ENCODE results near the gene PLEKHG2. TPM values are rescaled to one million over a fixed set of nuclear protein-coding genes. Genes with fewer than 3 reads are reported as not detected.

Gene PLEKHG2
- total RNA-seq, 3 donors from 2014 or later (not counting 1 experiment from before 2014, with no cell fraction given) = 70.2 to 129 (median 80.7) TPM

DNA sequence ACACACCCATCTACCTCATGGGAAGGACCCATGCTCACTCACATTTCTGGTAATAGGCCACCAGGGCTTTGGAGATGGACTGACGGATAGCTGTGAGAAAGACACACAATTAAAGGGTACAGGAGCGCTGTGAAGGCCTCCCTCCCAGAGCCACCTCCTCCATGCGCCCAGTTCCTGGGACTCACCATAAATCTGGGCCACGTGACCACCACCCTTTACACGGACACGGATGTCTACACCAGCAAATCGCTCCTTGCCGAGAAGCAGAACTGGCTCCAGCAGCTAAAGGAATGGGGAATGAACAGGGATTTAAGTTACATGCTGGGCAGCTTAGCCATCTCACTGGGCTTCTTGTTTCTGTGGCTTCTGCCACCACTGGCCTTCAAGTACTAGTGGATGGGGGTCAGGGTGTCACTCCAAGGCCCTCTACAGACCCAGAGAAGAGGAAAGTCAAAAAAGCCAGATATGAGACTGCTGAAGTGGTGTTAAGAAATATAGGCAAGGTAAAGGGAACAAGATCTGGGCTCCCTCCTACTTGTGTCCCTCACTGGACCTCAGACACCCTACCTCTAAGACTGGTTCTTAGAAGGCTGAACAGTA, 21.1 kb downstream of the PLEKHG2 start:
- H3K4me3 Mint-ChIP-seq = peak overlapping the region; percentile 35
- Histone ChIP-seq H3K36me3 (ENCODE audit: control insufficient read depth, insufficient read depth, low read length) (peaks cover 28% of the 10 kb centered on the region), H3K4me1 (ENCODE audit: control insufficient read depth, insufficient read depth, low read length) (peaks cover 32% of the 10 kb centered on the region), H3K27me3 (ENCODE audit: control insufficient read depth, insufficient read depth, low read length) (no peaks in the 10 kb centered on the region), H3K27ac (ENCODE audit: low read length) (no peak overlapping the region), H3K4me3 (ENCODE audit: low read length) (no peak overlapping the region), H3K9me3 (ENCODE audit: control insufficient read depth, insufficient read depth, low read length) (no peaks in the 10 kb centered on the region)
- H3K36me3 Mint-ChIP-seq = peaks cover 13% of the 10 kb centered on the region
- H3K27ac Mint-ChIP-seq = peak overlapping the region; percentile 62 to 98
- H3K9me3 Mint-ChIP-seq = no peaks in the 10 kb centered on the region
- intact Hi-C loops (cut with micrococcal nuclease) = no loop called here
- H3K4me1 Mint-ChIP-seq = peaks cover 27 to 36% of the 10 kb centered on the region in 2 donors
- WGBS (ENCODE audit: insufficient coverage) = 95% methylated on average over 8 of the region's 8 CpGs
- ATAC-seq = no peak
- peak in 1 of 2 donors; percentile 16 for DNase-seq
- H3K27me3 Mint-ChIP-seq (ENCODE audit: low read depth in 2 of 2) = no peaks in the 10 kb centered on the region
- no peak for TF ChIP-seq CTCF (IDR thresholded peaks at IDR 0.05)

DNA sequence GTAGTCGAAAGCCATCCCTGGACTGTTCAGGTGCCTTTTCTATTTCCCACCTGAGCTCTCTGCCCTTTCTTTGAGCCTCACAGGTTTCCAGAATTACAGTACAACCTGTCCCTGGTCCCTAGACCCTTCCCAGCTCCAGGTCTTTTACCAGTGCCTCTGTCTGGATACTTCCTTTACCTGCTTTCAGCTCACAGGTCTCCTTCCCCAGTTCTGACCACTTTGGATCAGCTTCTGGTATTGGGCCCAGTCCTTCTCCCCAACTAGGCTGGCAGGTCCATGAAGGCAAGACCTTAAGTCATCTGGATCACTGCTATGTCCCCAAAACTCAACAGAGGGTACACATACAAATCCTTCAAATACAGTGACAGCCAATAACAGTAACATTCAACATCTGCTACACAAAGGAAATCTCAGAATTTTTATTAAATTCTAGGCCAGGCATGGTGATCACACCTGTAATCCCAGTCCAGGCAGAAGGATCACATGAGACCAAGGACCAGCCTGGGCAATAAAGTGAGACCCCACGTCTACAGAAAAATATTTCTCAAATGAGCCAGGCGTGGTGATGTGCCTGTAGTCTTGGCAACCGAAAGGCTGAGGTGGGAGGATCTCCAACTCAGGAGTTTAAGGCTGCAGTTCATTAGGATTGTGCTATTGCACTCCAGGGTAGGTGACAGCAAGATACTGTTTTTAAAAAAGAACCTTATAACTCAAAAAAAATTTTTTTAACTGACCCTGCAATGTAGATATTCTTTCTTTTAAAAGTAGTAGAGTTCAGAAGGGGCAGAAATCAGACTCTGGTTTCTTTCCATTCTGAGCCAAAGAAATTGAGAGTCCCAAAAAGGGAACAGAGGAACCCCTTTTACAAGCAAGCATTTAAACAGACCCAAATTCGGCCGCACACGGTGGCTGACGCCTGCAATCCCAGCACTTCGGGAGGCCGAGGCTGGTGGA, 21.9 kb downstream of the PLEKHG2 start:
- Histone ChIP-seq H3K36me3 (ENCODE audit: control insufficient read depth, insufficient read depth, low read length) (peaks cover 28% of the 10 kb centered on the region), H3K9me3 (ENCODE audit: control insufficient read depth, insufficient read depth, low read length) (no peaks in the 10 kb centered on the region), H3K27ac (ENCODE audit: low read length) (peak overlapping the region; percentile 16), H3K4me3 (ENCODE audit: low read length) (peak overlapping the region; percentile 76), H3K4me1 (ENCODE audit: control insufficient read depth, insufficient read depth, low read length) (peaks cover 32% of the 10 kb centered on the region), H3K27me3 (ENCODE audit: control insufficient read depth, insufficient read depth, low read length) (no peaks in the 10 kb centered on the region)
- no peaks in the 10 kb centered on the region for H3K9me3 Mint-ChIP-seq
- peak overlapping the region; percentile 96 to 98 for H3K27ac Mint-ChIP-seq
- peaks cover 27 to 36% of the 10 kb centered on the region in 2 donors for H3K4me1 Mint-ChIP-seq
- H3K27me3 Mint-ChIP-seq (ENCODE audit: low read depth in 2 of 2) = no peaks in the 10 kb centered on the region
- intact Hi-C loops (cut with micrococcal nuclease) = loop anchor here (1.0 kb wide), 1 partner anchor 22 kb away; the partner anchor contains the start of gene PLEKHG2
- no peak for ATAC-seq
- peaks cover 13% of the 10 kb centered on the region for H3K36me3 Mint-ChIP-seq
- TF ChIP-seq CTCF (IDR thresholded peaks at IDR 0.05) = no peak
- 59% methylated on average over 10 of the region's 10 CpGs for WGBS (ENCODE audit: insufficient coverage)
- H3K4me3 Mint-ChIP-seq = peak overlapping the region; percentile 99
- DNase-seq = no peak

DNA sequence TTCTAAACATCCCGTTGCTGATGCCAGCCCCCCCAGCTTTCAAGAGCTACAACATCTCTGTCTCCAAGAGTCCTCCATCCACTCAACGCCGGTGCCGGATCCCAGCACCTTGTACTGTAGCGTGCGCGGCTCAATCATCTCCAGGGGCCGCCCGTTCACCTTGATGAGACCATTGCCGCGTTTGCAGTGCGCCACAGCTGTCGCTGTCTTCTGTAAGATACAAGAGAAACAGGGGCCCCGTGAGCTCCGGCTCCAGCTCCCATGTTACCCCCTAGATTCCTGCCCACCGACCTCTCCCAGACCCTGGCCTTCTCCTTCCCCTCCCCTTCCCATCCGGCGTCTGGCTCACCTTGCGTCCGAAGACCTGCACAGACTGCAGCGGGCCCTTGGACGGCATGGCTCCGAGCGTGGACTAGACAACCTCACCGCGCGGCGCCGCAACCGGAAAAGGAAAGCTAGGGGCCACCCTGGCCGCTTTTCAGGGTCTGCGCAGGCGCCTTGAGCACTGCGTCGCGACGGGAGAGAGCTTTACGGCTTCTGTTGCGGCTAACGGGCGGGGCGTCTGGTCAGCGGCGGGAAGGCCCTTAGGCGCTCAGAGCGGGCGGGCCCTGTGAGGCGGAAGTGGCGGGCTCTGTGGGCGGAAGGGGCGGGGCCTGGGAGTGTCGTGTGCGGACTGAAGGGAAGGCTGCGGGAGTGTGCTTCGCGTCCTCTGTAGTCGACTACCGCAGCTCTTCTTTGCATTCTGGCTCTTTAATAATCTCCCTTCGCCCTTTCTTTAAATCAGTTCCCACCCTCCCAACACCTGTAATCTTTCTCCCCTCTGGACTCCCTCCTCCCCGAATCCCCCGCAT, 23.3 kb downstream of the PLEKHG2 start, which contains the start of gene RPS16:
TSS of gene RPS16 (minus strand) at position 451 of the 851 bp plus-strand sequence. CDS start at position 397, 54 bp downstream.
- Histone ChIP-seq H3K4me1 (ENCODE audit: control insufficient read depth, insufficient read depth, low read length) (peaks cover 32% of the 10 kb centered on the region), H3K27me3 (ENCODE audit: control insufficient read depth, insufficient read depth, low read length) (no peaks in the 10 kb centered on the region), H3K9me3 (ENCODE audit: control insufficient read depth, insufficient read depth, low read length) (no peaks in the 10 kb centered on the region), H3K4me3 (ENCODE audit: low read length) (peak within 1 kb of the TSS; percentile 76), H3K36me3 (ENCODE audit: control insufficient read depth, insufficient read depth, low read length) (peaks cover 28% of the 10 kb centered on the region), H3K27ac (ENCODE audit: low read length) (peak within 1 kb of the TSS; percentile 95)
- WGBS (ENCODE audit: insufficient coverage) = under 1% methylated on average over 61 of the region's 61 CpGs
- no peak for TF ChIP-seq CTCF (IDR thresholded peaks at IDR 0.05)
- H3K9me3 Mint-ChIP-seq = no peaks in the 10 kb centered on the region
- peaks cover 0 to 3% of the 10 kb centered on the region in 2 donors for H3K27me3 Mint-ChIP-seq (ENCODE audit: low read depth in 2 of 2)
- H3K4me1 Mint-ChIP-seq = peaks cover 27 to 36% of the 10 kb centered on the region in 2 donors
- intact Hi-C loops (cut with micrococcal nuclease) = loop anchor here (1.0 to 2.0 kb wide), 4 partner anchors 10 to 95 kb away; partner anchors contain the start of genes MED29, PAF1, PLEKHG2 and SUPT5H
- peak within 1 kb of the TSS; percentile 99 for H3K4me3 Mint-ChIP-seq
- peak within 1 kb of the TSS; percentile 96 to 98 for H3K27ac Mint-ChIP-seq
- H3K36me3 Mint-ChIP-seq = peaks cover 13% of the 10 kb centered on the region
- ATAC-seq (peak; percentile 94 to 99 (median 94)), DNase-seq (peak; percentile 99)

Measured in natural killer cell (primary cell).